Endothelial cell of umbilical vein (primary cell): Measurements from ENCODE around the gene INSC. TPM values are rescaled to one million over a fixed set of nuclear protein-coding genes. Genes with fewer than 3 reads are reported as not detected.

Experiments
- BruUV-seq: library from RNA; stranded (reverse); fragments of 400-500 nt; replicated peaks from 2 replicates; lab custom pipeline; 2021; lab: Mats Ljungman, UMichigan
- CTCF ChIA-PET: fragments of 300-600, 350-600 bp; sonication (Branson Sonifier 250); formaldehyde crosslinking; loops from one replicate; lab custom pipeline; 2021; ENCODE audit warnings: antibody characterized with exemption, inconsistent platforms; lab: Charles Lee
- POLR2A ChIA-PET: fragments of 300-600, 350-600 bp; sonication (Branson Sonifier 250); formaldehyde crosslinking; loops from one replicate; lab custom pipeline; 2021; ENCODE audit warnings: antibody characterized with exemption, inconsistent platforms; lab: Charles Lee
- DNase-seq: peaks from one replicate; pipeline ENCODE4 v3.0.0-alpha.2; 2011; ENCODE audit warnings: low read depth, low spot score
- FAIRE-seq: peaks from 2 replicates; lab custom pipeline; 2011; peaks lifted over from hg19 to GRCh38; lab: Jason Lieb, UNC
- H2AFZ ChIP-seq: 2 replicates; pipeline ENCODE4 v1.6.0; 2012; ENCODE audit warnings: low read depth, low read length, control low read depth, inconsistent platforms
- H3K27ac ChIP-seq: 2 replicates; pipeline ENCODE4 v1.5.1; 2011; ENCODE audit warnings: low read depth, mild to moderate bottlenecking, control low read depth, low read length, moderate library complexity; ENCODE audit not compliant: insufficient read depth
- H3K27me3 ChIP-seq, 2 experiments: 2 replicates each; pipeline versions ENCODE4 v1.6.0 to v1.6.1; 2011; ENCODE audit warnings: low read length in 2 of 2, mixed read lengths in 1 of 2; ENCODE audit not compliant: control insufficient read depth in 2 of 2, insufficient read depth in 2 of 2
- H3K36me3 ChIP-seq, 2 experiments: 2 replicates in 1 of 2; 3 replicates in 1 of 2; pipeline ENCODE4 v1.5.1; 2011; ENCODE audit warnings: low read length in 2 of 2, mild to moderate bottlenecking in 1 of 2, moderate library complexity in 1 of 2; ENCODE audit not compliant: control insufficient read depth in 2 of 2, insufficient read depth in 2 of 2; ENCODE audit errors: extremely low read depth in 1 of 2
- H3K4me1 ChIP-seq: 3 replicates; pipeline ENCODE4 v1.5.1; 2011; ENCODE audit warnings: mild to moderate bottlenecking, low read length; ENCODE audit not compliant: control insufficient read depth, insufficient read depth; ENCODE audit errors: extremely low read depth
- H3K4me2 ChIP-seq: 2 replicates; pipeline ENCODE4 v1.6.1; 2011; ENCODE audit warnings: low read length, control low read depth, mixed read lengths; ENCODE audit not compliant: insufficient read depth
- H3K4me3 ChIP-seq, 3 experiments: fragments of 200-600 bp in 1 of 3; sonication (generic), shearing (Covaris generic) in 1 of 3; replicated peaks in 1 of 3; 2 replicates each; pipeline ENCODE4 v1.5.1; 2011 to 2016; ENCODE audit warnings: control low read depth in 3 of 3, low read length in 3 of 3, mild to moderate bottlenecking in 2 of 3, inconsistent platforms in 1 of 3, low read depth in 1 of 3, moderate library complexity in 1 of 3; ENCODE audit not compliant: insufficient read depth in 1 of 3
- H3K79me2 ChIP-seq: 2 replicates; pipeline ENCODE4 v1.6.0; 2012; ENCODE audit warnings: low read length, inconsistent platforms; ENCODE audit not compliant: control insufficient read depth, insufficient read depth
- H3K9ac ChIP-seq: replicated peaks from 2 replicates; pipeline ENCODE3; 2011; ENCODE audit warnings: low read length, control low read depth; ENCODE audit not compliant: insufficient read depth; ENCODE audit errors: extremely low read depth
- H3K9me1 ChIP-seq: replicated peaks from 3 replicates; pipeline ENCODE4 v1.6.0; 2011; ENCODE audit warnings: mild to moderate bottlenecking, low read length; ENCODE audit not compliant: control insufficient read depth, insufficient read depth; ENCODE audit errors: extremely low read depth
- H3K9me3 ChIP-seq: replicated peaks from 2 replicates; pipeline ENCODE4 v1.5.1; 2012; ENCODE audit warnings: low read length, inconsistent platforms; ENCODE audit not compliant: control insufficient read depth, insufficient read depth
- H4K20me1 ChIP-seq: replicated peaks from 2 replicates; pipeline ENCODE3; 2011; ENCODE audit warnings: mild to moderate bottlenecking, low read length; ENCODE audit not compliant: control insufficient read depth, insufficient read depth; ENCODE audit errors: extremely low read depth
- EZH2 ChIP-seq: IDR thresholded peaks from 2 replicates; pipeline ENCODE4 v1.6.1; 2012; ENCODE audit warnings: borderline replicate concordance, low read depth, mild to moderate bottlenecking, moderate library complexity, low read length, inconsistent platforms; ENCODE audit not compliant: severe bottlenecking
- FOS ChIP-seq: IDR thresholded peaks from 2 replicates; pipeline ENCODE4 v1.6.1; 2011; ENCODE audit warnings: mild to moderate bottlenecking, low read length, moderate library complexity, borderline replicate concordance; ENCODE audit not compliant: insufficient read depth
- GATA2 ChIP-seq: IDR thresholded peaks from 2 replicates; pipeline ENCODE4 v1.7.0; 2011; ENCODE audit warnings: low read depth, mild to moderate bottlenecking, moderate library complexity, mixed read lengths, low read length; ENCODE audit not compliant: insufficient read length, insufficient read depth
- JUN ChIP-seq: IDR thresholded peaks from 2 replicates; pipeline ENCODE4 v1.6.1; 2011; ENCODE audit warnings: borderline replicate concordance, low read depth; ENCODE audit not compliant: insufficient read length, insufficient read depth
- MAX ChIP-seq: IDR thresholded peaks from 2 replicates; pipeline ENCODE4 v1.6.1; 2011; ENCODE audit not compliant: insufficient read depth, insufficient read length
- MYC ChIP-seq: IDR thresholded peaks from one replicate; pipeline ENCODE4 v1.6.1; 2011; ENCODE audit warnings: mild to moderate bottlenecking, low read depth, low read length
- POLR2A ChIP-seq: IDR thresholded peaks from 2 replicates; pipeline ENCODE4 v1.6.1; 2012; ENCODE audit warnings: low read depth, mild to moderate bottlenecking, control low read depth, low read length
- POLR2AphosphoS5 ChIP-seq: IDR thresholded peaks from 2 replicates; pipeline ENCODE4 v1.6.1; 2012; ENCODE audit warnings: low read depth, mild to moderate bottlenecking, control low read depth, low read length, moderate library complexity; ENCODE audit not compliant: insufficient read depth
- dilution Hi-C: fragments of 300-500 bp; cut with MboI; formaldehyde crosslinking; loops from one replicate; pipeline ENCODE4 v1.15.0; 2019; ENCODE audit warnings: low sequenced_read_pairs; ENCODE audit not compliant: extremely low pct_ligation_motif_present
- intact Hi-C: fragments of 100-400 bp; cut with micrococcal nuclease; formaldehyde crosslinking; loops from one replicate; pipeline ENCODE4 v1.10.0; 2022
- polyA plus RNA-seq, 4 experiments: library from polyadenylated mRNA; depleted of rRNA in 3 of 4; stranded (reverse) in 3 of 4; unstranded in 1 of 4; fragments of >200 nt; gene quantifications; 2 replicates each; pipeline versions ENCODE4 v1.2.1 to v1.2.3, GENCODE V29; 2011 to 2012; ENCODE audit warnings: missing spikeins in 1 of 4
- total RNA-seq: library from RNA; stranded (reverse); gene quantifications from 2 replicates; pipeline ENCODE4 v1.2.3, GENCODE V29; 2021
- TF ChIP-seq, protein P1 (sequence below), 2 donors: IDR thresholded peaks; 1 replicate in 1 of 2; 2 replicates in 1 of 2; pipeline ENCODE4 v1.5.1; 2011; ENCODE audit warnings: low read length in 2 of 2, mild to moderate bottlenecking in 2 of 2, moderate library complexity in 2 of 2, control low read depth in 1 of 2, inconsistent platforms in 1 of 2, low read depth in 1 of 2; ENCODE audit not compliant: insufficient read depth in 1 of 2; ENCODE audit errors: extremely low read depth in 1 of 2

The INSC gene
- total and polyA plus RNA-seq, 2 donors (not counting 3 experiments of a cell fraction or from before 2014, with no cell fraction given): not detected

DNA sequence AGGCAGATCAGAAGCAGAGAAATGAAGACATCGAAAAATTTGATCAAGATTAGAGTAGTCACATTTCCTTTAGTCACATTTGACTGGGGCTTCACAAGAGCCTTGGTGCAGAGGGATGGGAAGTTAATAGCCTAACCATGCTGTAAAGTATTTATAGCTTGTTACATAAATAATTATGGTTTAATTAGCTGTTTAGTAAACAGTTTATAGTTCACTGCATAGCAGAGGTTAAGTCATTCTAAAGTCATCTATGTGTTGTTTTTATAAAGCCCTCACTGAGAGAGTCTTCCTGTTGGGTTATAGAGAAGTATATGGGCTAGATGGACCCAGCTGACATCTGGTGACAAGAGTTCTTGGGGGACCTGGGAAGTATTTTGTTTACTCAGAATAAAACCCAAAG, 47.1 kb downstream of the INSC start:
- dilution Hi-C loops: no loop called here
- Histone ChIP-seq H3K27me3 (no peaks in the 10 kb centered on the region), H4K20me1 (no peaks in the 10 kb centered on the region), H3K9me1 (no peaks in the 10 kb centered on the region), H2AFZ (no peak overlapping the region), H3K27ac (no peak overlapping the region), H3K79me2 (no peaks in the 10 kb centered on the region), H3K4me1 (no peaks in the 10 kb centered on the region), H3K36me3 (no peaks in the 10 kb centered on the region), H3K9me3 (no peaks in the 10 kb centered on the region), H3K4me3 (no peak overlapping the region), H3K9ac (no peak overlapping the region), H3K4me2 (no peak overlapping the region)
- BruUV-seq: no TSS peak
- CTCF ChIA-PET: interaction anchor here (0.7 to 2.0 kb wide), 2 partner anchors 22 to 61 kb away, joined by 3 to 8 read pairs; no protein-coding TSS in a partner anchor
- FAIRE-seq (no peak), DNase-seq (no peak)
- intact Hi-C loops: no loop called here
- TF ChIP-seq POLR2AphosphoS5 (no peak), FOS (no peak), JUN (no peak), POLR2A (no peak), MAX (no peak), EZH2 (no peak), GATA2 (no peak), MYC (no peak)
- TF ChIP-seq, protein P1, sequence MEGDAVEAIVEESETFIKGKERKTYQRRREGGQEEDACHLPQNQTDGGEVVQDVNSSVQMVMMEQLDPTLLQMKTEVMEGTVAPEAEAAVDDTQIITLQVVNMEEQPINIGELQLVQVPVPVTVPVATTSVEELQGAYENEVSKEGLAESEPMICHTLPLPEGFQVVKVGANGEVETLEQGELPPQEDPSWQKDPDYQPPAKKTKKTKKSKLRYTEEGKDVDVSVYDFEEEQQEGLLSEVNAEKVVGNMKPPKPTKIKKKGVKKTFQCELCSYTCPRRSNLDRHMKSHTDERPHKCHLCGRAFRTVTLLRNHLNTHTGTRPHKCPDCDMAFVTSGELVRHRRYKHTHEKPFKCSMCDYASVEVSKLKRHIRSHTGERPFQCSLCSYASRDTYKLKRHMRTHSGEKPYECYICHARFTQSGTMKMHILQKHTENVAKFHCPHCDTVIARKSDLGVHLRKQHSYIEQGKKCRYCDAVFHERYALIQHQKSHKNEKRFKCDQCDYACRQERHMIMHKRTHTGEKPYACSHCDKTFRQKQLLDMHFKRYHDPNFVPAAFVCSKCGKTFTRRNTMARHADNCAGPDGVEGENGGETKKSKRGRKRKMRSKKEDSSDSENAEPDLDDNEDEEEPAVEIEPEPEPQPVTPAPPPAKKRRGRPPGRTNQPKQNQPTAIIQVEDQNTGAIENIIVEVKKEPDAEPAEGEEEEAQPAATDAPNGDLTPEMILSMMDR (IDR thresholded peaks at IDR 0.05; ENCODE audit: extremely low read depth in 1 of 2, insufficient read depth in 1 of 2, low read depth in 1 of 2, low read length in 2 of 2): no peak
- POLR2A ChIA-PET: no interaction called here
